ENCODE measurements around the gene PRIMA1.

Gene PRIMA1

DNA sequence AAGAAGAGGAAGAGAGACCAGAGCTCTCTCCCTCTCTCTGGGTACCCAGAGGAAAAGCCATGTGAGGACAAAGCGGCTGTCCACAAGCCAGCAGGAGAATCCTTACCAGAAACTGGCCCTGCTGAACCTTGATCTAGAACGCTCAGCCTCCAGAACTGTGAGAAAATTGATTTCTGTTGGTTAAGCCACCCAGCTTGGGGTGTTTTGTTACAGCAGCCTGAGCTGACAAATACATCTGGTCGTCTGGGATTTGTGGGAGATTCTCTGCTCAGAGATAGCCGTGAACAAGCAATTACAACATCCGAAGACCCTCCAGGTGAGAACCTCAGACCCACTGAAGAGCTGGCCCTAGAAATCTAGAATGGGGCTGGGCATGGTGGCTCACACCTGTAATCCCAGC is 6.5 kb upstream of the PRIMA1 start:
- no peak for DNase-seq (ENCODE audit: low read depth)

DNA sequence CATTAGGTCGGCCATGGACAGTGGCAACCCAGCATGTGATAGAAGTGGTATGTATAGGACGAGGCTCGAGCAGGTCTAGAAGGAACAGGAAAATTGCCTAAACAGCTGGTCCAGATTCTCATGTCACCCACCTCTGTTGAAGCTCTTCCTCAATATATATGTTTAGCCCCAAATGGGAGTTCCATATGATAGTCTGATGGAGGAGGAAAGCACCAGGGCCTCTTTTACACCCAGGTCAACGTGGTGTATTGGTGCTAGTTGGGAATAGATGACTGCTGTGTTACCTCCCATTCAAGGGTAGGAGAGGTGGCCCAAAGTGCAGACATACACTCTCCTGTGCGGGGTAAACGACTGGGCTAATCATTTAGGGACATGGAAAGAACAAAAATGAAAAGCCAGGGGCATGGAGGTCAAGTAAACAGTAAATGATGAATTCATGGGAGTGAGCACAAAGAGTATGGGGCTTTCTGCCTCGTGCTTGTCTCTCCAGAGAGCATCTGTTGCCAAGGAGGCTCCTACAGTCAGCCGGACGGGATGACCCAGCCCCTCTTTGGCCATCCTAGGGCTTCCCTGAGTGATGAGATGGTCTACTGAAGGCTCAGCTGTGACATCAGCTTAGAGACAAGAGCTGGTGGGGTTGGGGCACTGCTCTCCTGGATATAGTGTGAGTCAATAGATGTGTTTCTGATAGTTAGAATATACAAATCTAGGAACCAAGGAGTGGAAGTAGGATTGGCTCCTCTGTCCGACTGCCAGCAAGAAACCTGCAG is 5.5 kb upstream of the PRIMA1 start:
- no peak for DNase-seq (ENCODE audit: low read depth)

DNA sequence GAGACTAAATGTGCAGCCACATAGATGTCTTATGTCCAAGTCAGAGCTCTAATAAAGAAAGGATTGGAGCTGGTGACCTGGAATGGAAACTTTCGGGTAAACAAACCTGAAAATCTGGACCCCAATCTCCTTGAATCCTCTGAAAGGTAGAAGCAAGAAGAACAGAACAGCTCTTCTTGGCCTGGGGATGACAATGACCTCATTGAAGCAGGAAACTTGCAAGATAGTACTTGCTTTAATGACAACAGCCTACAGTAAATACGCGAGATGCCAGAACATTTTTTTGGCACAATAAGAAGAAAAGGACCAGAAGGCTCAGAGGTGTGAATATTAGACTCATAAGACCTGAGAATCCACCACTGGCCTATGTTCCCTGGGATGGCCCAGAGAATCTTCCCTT is 4.1 kb upstream of the PRIMA1 start:
- no peak for DNase-seq (ENCODE audit: low read depth)

DNA sequence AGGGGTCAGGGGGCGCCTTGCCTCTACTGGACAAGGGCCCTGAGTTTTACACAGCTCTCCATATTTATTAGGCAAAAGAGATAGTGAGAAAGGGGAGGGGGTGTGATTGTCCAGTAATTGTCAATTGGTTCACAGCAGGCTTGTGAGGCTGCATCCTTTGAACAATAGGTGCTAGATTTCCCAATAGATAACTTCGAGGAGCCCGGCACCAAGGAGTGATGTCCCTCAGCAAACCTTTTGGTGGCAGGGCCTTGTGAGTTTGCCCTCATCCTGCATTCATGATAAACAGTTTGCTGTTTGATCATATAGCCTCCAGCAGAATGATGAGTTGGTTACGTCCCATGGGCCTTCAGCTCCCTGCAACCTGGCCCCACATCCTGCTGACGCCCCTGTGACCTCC is 2.7 kb upstream of the PRIMA1 start:
- no peak for DNase-seq (ENCODE audit: low read depth)

DNA sequence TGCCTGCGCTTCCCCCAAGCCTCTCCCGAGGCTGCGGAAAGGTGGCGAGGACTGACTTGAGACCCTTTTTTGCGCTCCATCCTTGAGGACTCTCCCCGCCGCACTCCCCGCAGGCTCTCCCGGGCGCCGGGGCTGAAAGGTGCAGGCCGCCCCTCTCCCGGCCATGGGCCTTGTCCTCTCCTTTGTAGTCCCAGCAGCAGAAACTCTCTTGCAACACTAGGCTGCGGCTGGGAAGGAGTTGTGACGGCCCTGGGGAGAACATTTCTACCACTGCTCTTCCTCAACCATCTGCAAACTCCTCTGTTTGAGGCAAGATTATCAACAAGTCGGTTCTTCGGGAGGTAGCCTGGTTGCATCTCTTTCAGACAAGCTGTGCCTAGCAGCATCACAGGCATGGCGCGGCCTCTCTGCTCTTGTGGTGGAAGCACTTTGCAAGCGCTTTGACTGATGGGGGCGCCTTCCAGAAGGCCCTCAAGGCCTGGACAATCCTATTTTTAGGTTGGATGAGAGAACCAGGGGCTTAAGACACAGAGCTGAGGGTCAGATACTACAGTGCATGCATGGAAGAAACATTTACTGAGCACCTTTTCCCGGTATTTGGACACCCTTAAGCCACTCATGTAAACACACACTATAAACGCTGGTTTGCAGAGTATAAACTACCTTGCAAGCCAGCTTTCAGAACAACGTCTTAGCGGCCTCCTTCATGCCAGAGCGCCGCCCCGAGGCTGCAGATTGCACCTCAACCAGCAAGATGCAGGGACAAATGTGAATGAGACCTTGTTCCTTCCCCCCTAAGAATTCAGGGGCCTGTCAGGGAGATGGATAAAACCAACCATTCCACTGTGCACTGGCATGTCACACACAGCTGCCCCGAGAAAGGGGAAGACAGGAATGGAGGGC is 1.2 kb upstream of the PRIMA1 start:
- no peak for DNase-seq (ENCODE audit: low read depth)

DNA sequence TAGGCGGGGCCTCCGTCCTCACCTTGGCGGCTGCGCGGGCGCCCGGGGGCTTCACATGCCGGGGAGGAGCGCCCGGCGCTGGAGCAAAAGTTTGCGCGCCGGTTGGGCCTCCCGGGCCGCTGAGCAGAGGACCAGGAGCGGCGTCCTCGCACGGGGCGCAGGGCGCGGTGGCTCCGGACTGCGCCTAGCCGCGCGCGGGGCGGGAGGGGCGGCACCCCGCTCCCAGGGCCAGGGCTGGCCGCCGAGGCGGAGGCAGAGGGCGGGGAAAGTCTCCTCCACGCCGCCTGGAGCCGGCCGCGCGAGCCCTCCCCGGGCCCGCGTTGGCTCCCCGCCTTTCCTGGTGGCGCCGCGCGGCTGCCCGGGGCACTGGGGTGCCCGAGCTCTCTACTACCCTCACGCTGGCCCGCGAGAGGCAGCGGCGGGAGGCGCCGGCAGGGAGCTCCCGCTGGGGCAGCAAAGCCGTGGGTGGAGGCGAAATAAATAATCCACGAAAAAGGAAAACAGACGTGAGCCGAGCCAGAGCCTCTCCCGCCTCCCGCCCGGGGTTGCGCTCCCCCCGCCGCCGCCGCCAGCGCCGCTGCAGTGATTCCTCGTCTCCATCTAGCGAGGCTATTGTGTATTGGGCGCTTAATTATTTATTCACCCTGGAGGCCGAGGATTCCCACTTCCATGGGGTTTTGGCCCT is 400 bp upstream of the PRIMA1 start:
- no peak for DNase-seq (ENCODE audit: low read depth)

DNA sequence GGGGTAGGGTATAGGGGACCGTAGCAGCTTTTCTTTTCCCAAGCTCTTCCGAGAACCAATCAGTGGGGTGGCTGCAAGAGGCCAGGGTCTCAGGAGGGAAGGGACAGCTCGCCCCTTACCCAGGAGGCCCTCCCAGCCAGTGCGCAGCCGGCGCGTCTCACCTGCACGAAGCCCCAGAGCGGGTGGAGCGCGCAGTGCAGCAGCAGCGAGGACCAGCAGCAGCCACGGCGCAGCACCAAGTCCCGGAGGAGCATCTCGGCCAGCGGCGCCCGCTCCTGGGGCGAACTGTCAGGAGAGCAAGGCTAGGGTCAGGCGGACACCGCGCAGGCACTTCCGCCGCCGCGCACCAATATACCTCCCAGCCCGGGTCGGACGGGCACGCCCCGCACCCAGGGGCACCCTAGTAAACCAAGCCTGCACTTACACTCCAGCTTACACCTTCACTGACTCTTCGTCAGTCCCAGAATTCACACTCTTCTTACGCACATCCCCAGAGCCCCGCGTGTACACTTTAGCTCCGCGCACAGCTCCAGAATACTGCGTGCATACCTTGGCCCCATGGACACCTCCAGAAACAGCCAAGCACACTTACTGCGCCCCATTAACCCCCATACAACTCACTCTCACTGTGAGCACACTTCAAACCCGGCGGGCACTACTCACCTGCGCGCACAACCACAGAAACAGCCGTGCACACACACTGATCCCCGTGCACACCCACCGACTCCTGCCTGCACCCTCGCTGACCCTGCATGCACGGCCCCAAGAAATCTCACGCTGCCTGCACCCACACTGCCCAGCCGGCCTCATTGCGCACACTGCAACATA is 606 bp downstream of the PRIMA1 start:
- no peak for DNase-seq (ENCODE audit: low read depth)

DNA sequence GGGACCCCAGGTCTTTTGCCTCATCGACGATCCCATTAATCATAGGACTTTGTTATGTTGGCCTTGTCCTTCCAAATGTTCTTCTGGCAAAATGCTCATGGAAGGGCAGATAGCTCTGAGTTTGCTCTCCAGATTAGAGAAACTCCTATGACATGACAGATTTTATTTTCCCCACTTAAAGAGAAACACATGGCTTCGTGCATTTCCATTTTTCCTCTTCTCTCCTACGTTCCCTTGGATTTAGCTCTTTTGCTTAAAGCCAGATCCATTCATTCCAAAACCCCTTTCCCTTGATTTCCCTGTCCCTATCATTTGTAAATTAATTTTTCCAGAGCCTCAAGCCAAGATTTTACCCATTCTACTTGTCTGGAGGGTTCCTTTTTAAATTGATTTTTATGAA is 2.9 kb downstream of the PRIMA1 start:
- DNase-seq (ENCODE audit: low read depth): no peak

DNA sequence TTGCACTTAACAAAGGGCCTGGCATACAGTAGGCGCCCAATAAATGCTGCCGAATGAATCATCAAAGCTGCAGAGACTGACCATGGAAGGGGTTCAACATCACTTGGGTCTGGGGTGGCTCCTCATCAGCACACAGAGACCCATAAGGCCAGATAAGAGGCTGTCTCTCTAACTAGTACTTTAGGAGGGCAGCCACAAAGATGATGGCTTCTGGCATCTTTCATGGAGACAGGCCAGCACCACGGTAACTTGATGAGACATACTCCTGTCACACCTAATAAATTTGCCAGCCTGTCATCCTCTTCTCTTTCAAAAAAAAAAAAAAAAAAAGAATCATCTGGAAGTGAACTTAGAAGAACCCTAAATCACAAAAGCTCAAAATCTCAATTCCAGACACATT is 3.4 kb downstream of the PRIMA1 start:
- DNase-seq (ENCODE audit: low read depth): no peak

DNA sequence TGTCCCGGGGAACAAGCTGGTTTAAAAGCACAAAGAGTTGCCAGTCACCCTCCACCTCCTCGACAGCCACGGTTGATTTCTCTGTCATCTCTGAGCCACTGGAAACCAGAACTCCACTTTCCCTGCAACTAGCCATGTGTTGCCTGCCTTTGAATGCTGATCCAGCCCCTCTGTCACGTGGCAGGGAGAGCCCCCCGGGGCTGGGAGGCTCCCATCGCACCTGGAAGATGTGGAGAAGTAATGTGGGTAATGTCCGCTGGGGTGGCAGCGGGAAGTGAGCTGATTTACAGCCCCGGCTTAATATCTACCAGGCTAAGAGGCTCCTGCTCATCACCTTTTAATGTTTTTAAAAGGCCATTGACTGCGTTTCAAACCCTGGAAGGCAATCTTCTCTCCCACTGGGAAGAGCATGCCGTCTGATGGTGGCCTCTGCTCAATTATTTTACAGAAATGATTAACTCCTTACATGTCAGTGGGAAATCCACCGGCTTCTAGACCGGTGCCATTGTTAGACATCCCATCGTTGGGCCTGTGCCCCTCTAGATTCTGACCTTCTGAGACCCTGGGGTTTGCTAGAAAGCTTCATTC is 7.4 kb downstream of the PRIMA1 start:
- no peak for DNase-seq (ENCODE audit: low read depth)

DNA sequence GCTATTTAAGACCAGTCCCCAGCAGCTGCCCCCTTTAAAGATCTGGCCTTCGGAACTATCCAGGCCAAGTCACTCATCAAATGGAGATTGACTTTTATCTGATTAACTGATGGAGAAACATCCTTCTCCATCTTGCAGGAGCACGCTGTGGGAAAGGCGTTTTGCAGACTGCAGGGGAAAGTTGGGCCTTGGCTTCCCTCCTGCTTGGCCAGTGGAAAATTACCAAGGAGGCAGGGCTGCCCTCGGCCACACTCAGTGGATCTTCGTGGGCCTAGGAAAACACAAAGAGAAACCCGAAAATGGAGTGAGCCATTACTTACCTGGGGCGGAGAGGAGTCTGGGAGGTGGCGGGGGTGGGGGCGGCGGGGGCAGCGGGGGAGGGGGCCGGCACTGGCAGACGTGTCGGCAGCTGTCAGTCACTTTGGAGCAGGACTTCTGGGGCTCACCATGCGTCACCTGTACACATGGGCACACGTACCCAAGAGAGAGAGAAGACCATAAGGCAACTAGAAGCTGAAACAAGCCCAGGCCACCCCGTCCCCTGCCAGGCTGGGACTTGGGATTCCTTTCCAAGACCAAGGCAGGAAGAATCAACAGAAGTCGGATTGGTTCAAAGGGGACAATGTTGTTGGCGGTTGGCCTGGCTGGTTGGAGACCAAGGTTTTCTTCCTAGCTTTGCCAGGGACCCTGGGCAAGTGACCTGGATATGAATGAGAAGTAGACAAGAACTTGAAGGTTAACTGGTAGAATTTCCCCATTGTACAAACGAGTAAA is 9.2 kb downstream of the PRIMA1 start:
- DNase-seq (ENCODE audit: low read depth): no peak

DNA sequence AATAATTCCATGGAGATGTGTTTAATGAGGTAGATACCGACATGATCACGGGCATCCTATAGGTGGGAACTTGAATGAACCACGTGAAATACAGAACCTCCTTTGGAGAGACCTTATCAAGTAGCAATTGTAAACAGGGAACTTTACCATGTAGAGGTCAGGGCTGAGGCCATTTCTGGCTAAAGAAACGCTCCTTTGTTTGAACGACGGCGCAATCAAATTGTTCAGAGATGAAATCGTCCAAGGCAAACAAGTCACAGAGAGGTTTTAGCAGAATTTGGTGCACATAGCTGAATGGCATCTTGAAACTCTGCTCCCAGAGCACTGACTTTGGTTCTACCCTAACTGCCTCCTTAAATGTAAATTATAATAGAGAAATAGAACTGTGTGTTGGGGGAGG is 9.8 kb downstream of the PRIMA1 start:
- no peak for DNase-seq (ENCODE audit: low read depth)

DNA sequence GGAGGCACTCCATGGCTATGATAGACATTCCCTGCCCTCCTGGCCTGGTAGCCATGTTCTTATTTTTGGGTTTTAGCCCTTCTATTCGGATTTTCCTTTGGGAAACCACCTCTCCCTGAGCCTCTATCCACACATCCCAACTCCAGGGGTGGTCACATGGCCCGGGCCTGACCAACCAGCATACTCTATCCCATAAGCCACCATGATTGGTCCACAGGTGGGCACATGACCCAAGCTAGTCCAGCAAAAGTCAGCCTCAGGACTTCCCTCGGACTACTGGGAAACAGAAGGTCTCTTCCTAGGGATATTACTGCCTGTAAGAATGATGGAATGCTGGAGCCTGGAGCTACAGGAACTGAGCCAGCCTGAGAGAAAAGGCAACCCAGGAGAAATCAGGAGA is 12.5 kb downstream of the PRIMA1 start:
- no peak for DNase-seq (ENCODE audit: low read depth)

DNA sequence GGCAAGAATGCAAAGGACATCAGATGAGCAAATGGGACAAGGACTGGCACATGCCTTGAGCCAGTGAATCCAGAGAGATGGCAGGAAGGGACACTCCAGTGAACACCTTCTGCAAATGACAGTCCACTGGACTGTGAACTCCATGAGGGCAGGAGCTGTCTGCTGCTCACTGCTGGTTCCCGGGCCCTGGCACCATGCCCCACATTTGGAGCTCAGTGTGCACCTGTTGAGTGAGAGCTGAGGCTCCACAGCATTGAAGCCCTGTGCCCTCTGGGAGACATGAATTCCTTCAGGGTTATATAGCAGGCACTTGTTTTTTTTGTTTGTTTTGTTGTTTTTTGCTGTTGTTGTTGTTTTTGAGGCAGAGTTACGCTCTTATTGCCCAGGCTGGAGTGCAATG is 13.1 kb downstream of the PRIMA1 start:
- no peak for DNase-seq (ENCODE audit: low read depth)

DNA sequence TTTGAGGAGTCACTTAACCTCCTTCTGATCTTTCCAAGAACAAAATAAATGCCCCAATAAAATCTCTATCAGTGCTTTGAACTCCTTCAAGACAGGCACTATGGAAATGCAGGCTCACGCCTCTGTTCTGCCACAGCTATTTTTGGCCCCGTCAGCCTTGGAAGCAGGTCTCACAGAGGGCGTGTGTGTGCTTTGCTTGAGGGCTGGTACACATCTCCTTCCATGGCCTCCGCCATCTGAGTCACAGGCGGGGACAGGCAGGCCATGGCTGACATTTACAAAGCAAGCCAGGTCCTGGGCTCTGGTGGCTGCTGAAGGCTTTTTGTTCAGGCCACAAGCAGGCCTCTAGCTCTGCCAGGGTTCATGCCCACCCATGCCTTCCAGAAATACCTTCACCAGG is 16.0 kb downstream of the PRIMA1 start:
- DNase-seq (ENCODE audit: low read depth): no peak

DNA sequence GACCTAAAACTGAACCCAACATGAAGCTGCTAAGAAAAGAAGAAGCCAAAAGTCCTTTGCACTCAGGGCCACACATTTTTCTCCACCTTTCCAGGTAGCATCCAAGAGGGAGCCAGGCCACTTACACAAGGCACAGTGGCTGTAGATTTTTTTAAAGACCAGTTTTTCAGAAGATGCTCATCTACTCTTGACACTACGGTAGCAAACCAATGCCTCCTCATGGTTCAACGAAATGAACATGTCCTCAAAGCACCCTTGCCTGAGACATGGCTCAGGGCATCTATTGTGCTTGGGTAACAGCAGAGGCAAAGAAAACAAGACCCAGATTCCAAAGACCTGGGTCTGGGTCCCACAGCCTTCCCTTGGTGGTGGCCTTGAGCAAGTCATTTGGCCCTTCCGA is 22.3 kb downstream of the PRIMA1 start:
- no peak for DNase-seq (ENCODE audit: low read depth)

DNA sequence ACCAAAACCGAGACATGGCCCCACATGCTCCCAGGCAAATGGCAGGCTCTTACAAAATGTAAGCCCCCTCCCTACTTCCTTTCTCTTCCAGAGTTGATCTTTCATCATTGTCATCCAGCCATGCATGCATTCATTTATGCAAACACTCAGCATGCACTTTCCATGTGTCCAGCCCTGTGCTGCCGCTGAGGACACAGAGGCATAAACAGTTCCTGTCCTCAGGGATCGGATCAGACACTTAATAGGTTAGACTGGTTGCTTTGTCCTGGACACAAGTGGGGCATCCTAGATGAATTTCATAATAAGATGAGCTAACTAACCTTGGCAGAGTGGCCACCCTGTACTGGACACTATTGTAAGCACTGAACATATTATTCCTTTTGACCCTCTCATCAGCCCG is 23.1 kb downstream of the PRIMA1 start:
- no peak for DNase-seq (ENCODE audit: low read depth)

DNA sequence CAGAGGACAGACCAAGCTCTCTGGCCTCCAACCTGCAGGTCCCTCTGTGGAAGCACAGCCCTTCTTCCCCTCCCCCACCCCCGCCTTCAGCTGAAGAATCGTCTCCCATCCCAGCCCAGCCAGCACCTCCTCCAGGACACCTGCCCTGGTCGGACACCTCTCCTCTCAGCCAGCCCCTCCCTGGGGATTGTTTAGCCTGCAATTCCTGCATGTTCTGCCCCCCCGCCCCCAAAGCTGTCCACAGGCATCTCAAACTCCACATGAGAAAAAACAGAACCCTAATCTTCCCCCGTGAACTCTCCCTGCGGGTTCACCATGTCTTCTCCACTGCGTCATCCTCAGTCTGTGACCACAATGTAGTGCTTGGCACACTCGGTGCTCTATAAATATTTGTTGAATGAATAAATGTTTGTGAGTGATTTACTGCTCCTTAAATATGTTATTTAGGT is 24.1 kb downstream of the PRIMA1 start:
- DNase-seq (ENCODE audit: low read depth): no peak

DNA sequence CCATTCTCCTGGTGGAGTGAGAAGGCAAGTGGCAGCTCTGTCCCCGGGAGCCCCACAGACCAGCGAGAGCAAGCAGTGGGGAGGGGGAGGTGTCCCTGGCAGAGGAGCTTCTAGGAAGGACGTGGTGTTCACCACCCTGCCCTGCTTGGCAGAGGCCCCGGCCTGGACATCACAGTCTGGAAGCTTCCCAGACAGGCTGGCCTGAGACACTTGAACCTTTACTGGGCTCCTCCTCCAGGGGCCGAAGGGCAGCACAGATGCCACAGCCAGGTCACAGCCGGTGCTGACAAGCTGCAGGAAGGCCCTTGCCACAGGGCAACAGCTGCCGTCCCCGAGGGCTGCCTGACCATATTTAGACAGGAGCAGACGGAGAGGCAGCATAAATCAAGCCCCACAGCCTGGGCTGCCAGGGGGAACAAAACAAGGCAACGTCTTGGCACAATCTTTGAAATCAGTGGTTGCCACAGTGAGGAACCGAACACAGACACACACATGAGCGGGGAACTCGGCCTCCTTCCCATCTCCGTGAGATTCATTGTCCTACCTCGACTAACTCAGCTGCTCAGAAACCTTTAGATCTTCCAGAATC is 28.5 kb downstream of the PRIMA1 start:
- DNase-seq (ENCODE audit: low read depth): no peak

DNA sequence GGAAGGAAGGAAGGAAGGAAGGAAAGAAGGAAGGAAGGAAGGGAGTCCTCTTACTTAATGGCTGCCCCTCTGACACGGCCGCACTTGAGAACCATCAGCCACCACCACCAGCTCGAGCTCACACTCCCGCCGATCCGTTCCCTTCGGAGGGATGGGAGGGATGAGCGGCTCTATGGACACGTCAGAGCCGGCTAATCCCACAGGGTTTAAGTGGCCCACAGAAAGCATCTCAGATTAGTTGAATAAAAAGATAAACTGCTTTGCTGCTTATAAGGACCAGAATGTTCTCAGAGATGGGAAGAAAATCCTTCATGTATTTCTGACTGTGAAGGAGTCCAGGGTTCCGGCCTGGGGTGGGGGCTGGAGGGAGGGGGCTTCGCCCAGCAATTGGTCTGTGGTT is 31.1 kb downstream of the PRIMA1 start:
- DNase-seq (ENCODE audit: low read depth): no peak

Data from T follicular helper cell (primary cell).